ENCODE measurements around the gene DDX10.
A peak's percentile ranks its signal among the peaks of the same experiment; 100 is the strongest.

The DDX10 gene

DNA sequence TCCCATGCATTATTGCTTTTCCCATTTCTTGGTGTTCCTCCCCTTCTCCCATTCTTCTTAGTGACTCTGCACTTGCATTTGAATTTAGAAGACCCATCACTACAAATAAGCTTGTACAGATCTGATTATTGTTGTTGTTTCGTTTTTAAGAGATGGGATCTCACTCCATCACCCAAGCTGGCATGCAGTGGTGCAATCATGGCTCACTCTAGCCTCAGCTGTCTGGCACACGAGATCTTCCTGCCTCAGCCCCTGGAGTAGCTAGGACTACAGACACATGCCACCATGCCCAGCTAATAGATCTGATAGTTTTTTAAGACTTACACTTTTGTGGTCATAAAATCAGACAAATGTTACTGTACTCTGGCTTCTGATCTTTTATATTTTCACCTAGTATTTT is 252.1 kb downstream of the DDX10 start:
- Histone ChIP-seq H3K27me3 (ENCODE audit: insufficient read depth, low read length, poor library complexity) (no peaks in the 10 kb centered on the region), H2AK5ac (ENCODE audit: low read length) (no peak overlapping the region), H3K79me1 (ENCODE audit: low read length) (no peaks in the 10 kb centered on the region), H3K4ac (ENCODE audit: low read depth, low read length) (no peak overlapping the region), H3K4me2 (ENCODE audit: low read length) (no peak overlapping the region), H2BK5ac (ENCODE audit: low read length) (no peak overlapping the region), H3K4me1 (ENCODE audit: control insufficient read depth, low read depth, low read length) (peaks cover 2% of the 10 kb centered on the region), H3K36me3 (ENCODE audit: control insufficient read depth, insufficient read depth, low read length) (no peaks in the 10 kb centered on the region), H3K4me3 (ENCODE audit: low read length) (no peak overlapping the region), H3K27ac (ENCODE audit: low read depth, low read length) (no peak overlapping the region), H3K56ac (ENCODE audit: low read length) (no peak overlapping the region), H2BK15ac (replicated peaks; ENCODE audit: low read depth) (no peak overlapping the region), H3K18ac (ENCODE audit: low read length) (no peak overlapping the region), H3K79me2 (ENCODE audit: control insufficient read depth, insufficient read depth, low read length) (no peaks in the 10 kb centered on the region), H4K8ac (ENCODE audit: low read depth, low read length) (no peak overlapping the region), H2BK120ac (ENCODE audit: low read depth, low read length) (no peak overlapping the region), H3K23ac (ENCODE audit: low read length) (no peak overlapping the region), H3K9ac (ENCODE audit: low read length) (no peak overlapping the region), H4K5ac (ENCODE audit: low read length) (no peak overlapping the region)
- no CpG with 5 or more reads among the region's 2 CpGs for WGBS (ENCODE audit: extremely low coverage, insufficient coverage, low lambda C conversion rate)
- DNase-seq = no peak

- Histone ChIP-seq H3K27me3 (ENCODE audit: insufficient read depth, low read length, poor library complexity) (no peaks in the 10 kb centered on the region), H3K4me3 (ENCODE audit: low read length) (no peak overlapping the region), H3K4me2 (ENCODE audit: low read length) (no peak overlapping the region), H2BK5ac (ENCODE audit: low read length) (no peak overlapping the region), H3K56ac (ENCODE audit: low read length) (no peak overlapping the region), H3K79me2 (ENCODE audit: control insufficient read depth, insufficient read depth, low read length) (no peaks in the 10 kb centered on the region), H3K36me3 (ENCODE audit: control insufficient read depth, insufficient read depth, low read length) (no peaks in the 10 kb centered on the region), H3K23ac (ENCODE audit: low read length) (no peak overlapping the region), H3K27ac (ENCODE audit: low read depth, low read length) (no peak overlapping the region), H4K5ac (ENCODE audit: low read length) (no peak overlapping the region), H3K4me1 (ENCODE audit: control insufficient read depth, low read depth, low read length) (no peaks in the 10 kb centered on the region), H2AK5ac (ENCODE audit: low read length) (no peak overlapping the region), H2BK15ac (replicated peaks; ENCODE audit: low read depth) (no peak overlapping the region), H3K18ac (ENCODE audit: low read length) (no peak overlapping the region), H3K9ac (ENCODE audit: low read length) (no peak overlapping the region), H3K79me1 (ENCODE audit: low read length) (no peaks in the 10 kb centered on the region), H2BK120ac (ENCODE audit: low read depth, low read length) (no peak overlapping the region), H4K8ac (ENCODE audit: low read depth, low read length) (no peak overlapping the region), H3K4ac (ENCODE audit: low read depth, low read length) (no peak overlapping the region)
- WGBS (ENCODE audit: extremely low coverage, insufficient coverage, low lambda C conversion rate) = no CpG with 5 or more reads among the region's 2 CpGs
- DNase-seq = no peak
These were observed 256.3 kb downstream of the DDX10 start for GRCh38 chr11:108921211-108921610.

DNA sequence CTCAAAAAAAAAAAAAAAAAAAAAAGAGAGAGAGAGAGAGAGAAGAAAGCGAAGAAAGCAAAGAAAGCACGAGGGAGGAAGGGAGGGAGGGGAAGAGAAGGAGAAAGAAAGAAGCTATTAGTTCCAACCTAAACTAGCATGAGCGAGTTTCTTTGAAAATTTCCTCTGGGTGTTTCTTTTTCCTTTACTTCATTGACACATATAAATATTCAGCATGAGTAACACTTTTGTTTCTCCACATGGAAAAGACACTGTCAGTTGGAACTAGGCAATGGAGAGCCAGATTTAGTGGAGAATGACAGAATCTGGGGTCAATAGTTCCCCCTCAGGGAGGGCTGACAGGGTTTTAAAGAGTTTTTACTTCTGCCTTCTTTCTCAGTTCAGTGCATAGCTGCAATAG is 257.4 kb downstream of the DDX10 start:
- Histone ChIP-seq H2AK5ac (ENCODE audit: low read length) (no peak overlapping the region), H3K18ac (ENCODE audit: low read length) (no peak overlapping the region), H3K4me2 (ENCODE audit: low read length) (no peak overlapping the region), H3K27ac (ENCODE audit: low read depth, low read length) (no peak overlapping the region), H4K8ac (ENCODE audit: low read depth, low read length) (no peak overlapping the region), H3K4ac (ENCODE audit: low read depth, low read length) (no peak overlapping the region), H3K36me3 (ENCODE audit: control insufficient read depth, insufficient read depth, low read length) (no peaks in the 10 kb centered on the region), H2BK5ac (ENCODE audit: low read length) (no peak overlapping the region), H3K79me1 (ENCODE audit: low read length) (no peaks in the 10 kb centered on the region), H3K56ac (ENCODE audit: low read length) (no peak overlapping the region), H2BK120ac (ENCODE audit: low read depth, low read length) (no peak overlapping the region), H2BK15ac (replicated peaks; ENCODE audit: low read depth) (no peak overlapping the region), H4K5ac (ENCODE audit: low read length) (no peak overlapping the region), H3K23ac (ENCODE audit: low read length) (no peak overlapping the region), H3K9ac (ENCODE audit: low read length) (no peak overlapping the region), H3K27me3 (ENCODE audit: insufficient read depth, low read length, poor library complexity) (no peaks in the 10 kb centered on the region), H3K4me3 (ENCODE audit: low read length) (no peak overlapping the region), H3K79me2 (ENCODE audit: control insufficient read depth, insufficient read depth, low read length) (no peaks in the 10 kb centered on the region), H3K4me1 (ENCODE audit: control insufficient read depth, low read depth, low read length) (peaks cover 3% of the 10 kb centered on the region)
- DNase-seq = no peak
- WGBS (ENCODE audit: extremely low coverage, insufficient coverage, low lambda C conversion rate) = no CpG with 5 or more reads among the region's 3 CpGs

GRCh38 chr11:108923413-108923812 is 258.5 kb downstream of the DDX10 start:
- Histone ChIP-seq H3K23ac (ENCODE audit: low read length) (no peak overlapping the region), H3K79me1 (ENCODE audit: low read length) (no peaks in the 10 kb centered on the region), H3K4me3 (ENCODE audit: low read length) (no peak overlapping the region), H3K18ac (ENCODE audit: low read length) (no peak overlapping the region), H2BK120ac (ENCODE audit: low read depth, low read length) (no peak overlapping the region), H3K79me2 (ENCODE audit: control insufficient read depth, insufficient read depth, low read length) (no peaks in the 10 kb centered on the region), H3K27me3 (ENCODE audit: insufficient read depth, low read length, poor library complexity) (no peaks in the 10 kb centered on the region), H3K36me3 (ENCODE audit: control insufficient read depth, insufficient read depth, low read length) (no peaks in the 10 kb centered on the region), H3K4me2 (ENCODE audit: low read length) (no peak overlapping the region), H3K4me1 (ENCODE audit: control insufficient read depth, low read depth, low read length) (peaks cover 4% of the 10 kb centered on the region), H2AK5ac (ENCODE audit: low read length) (no peak overlapping the region), H4K5ac (ENCODE audit: low read length) (no peak overlapping the region), H2BK5ac (ENCODE audit: low read length) (peak overlapping the region; percentile 65), H2BK15ac (replicated peaks; ENCODE audit: low read depth) (no peak overlapping the region), H3K56ac (ENCODE audit: low read length) (no peak overlapping the region), H3K9ac (ENCODE audit: low read length) (no peak overlapping the region), H3K4ac (ENCODE audit: low read depth, low read length) (no peak overlapping the region), H4K8ac (ENCODE audit: low read depth, low read length) (no peak overlapping the region), H3K27ac (ENCODE audit: low read depth, low read length) (no peak overlapping the region)
- no peak for DNase-seq
- WGBS (ENCODE audit: extremely low coverage, insufficient coverage, low lambda C conversion rate) = no CpG with 5 or more reads among the region's 1 CpG

DNA sequence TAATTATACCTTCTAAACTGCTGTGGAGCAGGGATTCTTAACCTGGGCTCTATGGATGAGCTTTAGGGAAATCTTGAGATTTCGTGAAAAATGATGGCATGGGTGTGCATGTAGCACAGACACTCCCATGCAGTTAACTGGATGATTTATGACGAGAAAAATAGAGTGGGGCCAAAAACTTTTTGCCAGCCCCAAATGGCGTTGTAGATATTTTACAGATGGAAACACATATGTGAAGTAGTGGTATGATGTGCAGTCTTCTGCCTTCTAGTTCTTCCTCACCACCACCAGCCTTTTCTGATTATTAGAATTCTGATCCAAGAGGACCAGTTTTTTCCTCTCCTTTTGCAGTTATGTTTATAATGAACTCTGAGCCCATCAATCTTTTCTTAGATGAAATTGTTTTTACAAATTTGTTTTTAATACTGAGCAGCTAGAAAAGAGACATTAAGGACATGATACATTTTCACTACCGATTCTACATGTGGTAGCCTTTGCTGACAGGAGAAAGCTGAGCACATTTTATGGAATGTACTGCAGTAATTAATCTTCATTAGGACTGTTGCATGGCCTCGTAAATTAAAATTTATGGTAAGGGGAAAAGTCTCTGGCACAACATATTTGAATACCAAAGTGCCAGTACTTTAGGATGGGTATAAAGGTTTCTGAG is 261.4 kb downstream of the DDX10 start:
- WGBS (ENCODE audit: extremely low coverage, insufficient coverage, low lambda C conversion rate) = no CpG with 5 or more reads among the region's 5 CpGs
- Histone ChIP-seq H3K4me3 (ENCODE audit: low read length) (no peak overlapping the region), H3K56ac (ENCODE audit: low read length) (peak overlapping the region; percentile 36), H3K27ac (ENCODE audit: low read depth, low read length) (no peak overlapping the region), H2BK120ac (ENCODE audit: low read depth, low read length) (no peak overlapping the region), H3K9ac (ENCODE audit: low read length) (no peak overlapping the region), H3K4me1 (ENCODE audit: control insufficient read depth, low read depth, low read length) (peaks cover 4% of the 10 kb centered on the region), H2BK5ac (ENCODE audit: low read length) (no peak overlapping the region), H4K5ac (ENCODE audit: low read length) (no peak overlapping the region), H3K4ac (ENCODE audit: low read depth, low read length) (peak overlapping the region; percentile 81), H3K79me2 (ENCODE audit: control insufficient read depth, insufficient read depth, low read length) (no peaks in the 10 kb centered on the region), H2AK5ac (ENCODE audit: low read length) (no peak overlapping the region), H3K79me1 (ENCODE audit: low read length) (no peaks in the 10 kb centered on the region), H3K4me2 (ENCODE audit: low read length) (no peak overlapping the region), H2BK15ac (replicated peaks; ENCODE audit: low read depth) (no peak overlapping the region), H3K36me3 (ENCODE audit: control insufficient read depth, insufficient read depth, low read length) (no peaks in the 10 kb centered on the region), H3K23ac (ENCODE audit: low read length) (no peak overlapping the region), H4K8ac (ENCODE audit: low read depth, low read length) (no peak overlapping the region), H3K18ac (ENCODE audit: low read length) (peak overlapping the region; percentile 84), H3K27me3 (ENCODE audit: insufficient read depth, low read length, poor library complexity) (no peaks in the 10 kb centered on the region)
- DNase-seq = no peak

Measured in mesendoderm (in vitro differentiated cells).